Activated T-cell treated with anti-CD3 and anti-CD28 coated beads for 48 hours (primary cell): ENCODE results near the gene PIWIL4.
"Not testable (repeated sequence)": the region's sequence is repeated elsewhere in the genome, so short reads cannot be mapped to it uniquely, and the experiment has no call there.

Experiments used
- DNase-seq: peaks from one replicate; pipeline ENCODE4 v3.0.0-alpha.2; 2020; ENCODE audit warnings: low read depth

The PIWIL4 gene

DNA sequence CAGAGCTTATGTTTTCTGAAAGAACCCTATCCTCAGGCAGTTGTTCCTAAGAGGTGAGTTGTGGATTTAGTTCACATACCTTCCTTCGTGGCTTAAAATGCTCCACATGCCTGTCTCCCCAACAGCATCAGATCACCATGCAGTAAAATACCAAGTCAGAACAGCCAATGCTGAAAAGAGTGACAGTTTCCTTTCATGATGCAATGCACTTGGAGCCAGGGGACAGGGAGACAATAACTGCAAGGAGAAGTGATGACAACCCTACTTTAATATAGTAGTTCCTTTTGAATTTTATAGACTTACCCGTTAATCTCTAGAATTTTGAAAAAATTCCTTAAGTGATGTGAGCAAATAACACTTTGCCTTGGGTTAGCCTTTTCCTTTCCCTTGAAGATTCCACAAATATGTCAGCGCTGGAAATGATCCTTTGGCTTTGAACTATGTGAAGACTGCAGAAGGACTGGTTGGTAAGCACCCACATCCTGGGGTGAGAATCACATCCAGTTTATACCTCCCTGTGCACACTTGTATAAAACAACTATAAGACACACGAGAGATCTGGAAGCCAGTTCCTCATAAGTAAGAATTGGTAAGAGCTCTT, 71.2 kb downstream of the PIWIL4 start:
- DNase-seq: no peak

DNA sequence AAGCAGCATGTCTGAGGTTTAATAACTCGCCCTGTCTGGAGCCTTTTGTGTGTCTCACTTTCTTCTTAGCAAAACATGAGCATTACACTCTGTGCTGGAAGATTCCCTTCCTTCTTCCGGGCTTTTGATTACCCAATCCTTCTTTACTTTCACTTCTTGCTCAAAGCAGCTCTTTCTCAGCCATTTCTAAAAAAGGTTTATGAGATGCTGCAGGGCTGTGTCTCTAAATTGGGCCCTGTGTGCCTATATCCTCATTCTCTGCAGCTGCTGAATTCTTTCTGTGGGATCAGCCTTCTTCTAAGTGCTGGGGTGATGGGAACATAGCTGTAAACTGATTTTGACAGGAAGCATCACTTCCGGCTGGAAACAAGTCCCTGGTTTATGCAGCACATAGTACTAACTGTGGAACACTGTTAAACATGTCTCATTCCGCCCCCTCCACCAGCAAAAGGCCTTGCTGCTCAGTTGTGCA, 71.8 kb downstream of the PIWIL4 start:
- DNase-seq: no peak

DNA sequence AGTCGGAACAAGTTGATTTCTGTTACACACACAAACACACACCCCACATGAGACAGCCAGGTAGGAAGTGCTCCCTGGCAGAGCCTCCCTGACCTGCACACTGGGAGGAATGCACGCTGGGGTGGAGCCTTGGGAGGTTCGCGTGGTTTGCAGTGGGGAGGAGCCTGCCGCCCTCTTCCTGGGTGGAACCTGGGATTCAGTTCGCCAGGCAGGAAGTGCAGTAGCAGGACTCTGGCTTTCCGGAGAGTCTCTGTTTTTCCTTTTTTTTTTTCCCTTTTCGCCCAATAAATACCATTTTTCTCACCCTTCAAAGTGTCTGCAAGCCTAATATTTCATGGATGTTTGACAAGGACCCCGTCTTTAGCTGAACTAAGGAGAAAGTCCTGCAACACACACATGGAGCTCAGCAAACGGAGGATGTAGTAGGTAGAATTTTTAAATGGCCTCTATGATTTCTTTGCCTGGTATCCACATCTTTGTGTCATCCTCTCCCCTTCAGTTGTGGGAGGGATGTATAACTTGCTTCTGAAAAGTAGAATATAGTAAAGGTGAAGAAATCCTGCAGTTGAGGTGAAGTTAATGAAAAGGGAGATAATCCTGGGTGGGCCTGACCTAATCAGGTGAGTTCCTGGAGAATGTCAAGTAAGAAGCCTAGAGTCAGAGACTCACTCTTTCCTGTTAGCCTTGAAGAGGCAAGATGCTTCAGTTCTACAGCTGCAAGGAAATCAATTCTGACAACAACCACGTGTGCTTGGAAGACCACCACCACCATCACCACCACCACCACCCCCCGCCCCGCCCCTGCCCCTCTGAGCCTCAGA, 72.9 kb downstream of the PIWIL4 start:
- no peak for DNase-seq

DNA sequence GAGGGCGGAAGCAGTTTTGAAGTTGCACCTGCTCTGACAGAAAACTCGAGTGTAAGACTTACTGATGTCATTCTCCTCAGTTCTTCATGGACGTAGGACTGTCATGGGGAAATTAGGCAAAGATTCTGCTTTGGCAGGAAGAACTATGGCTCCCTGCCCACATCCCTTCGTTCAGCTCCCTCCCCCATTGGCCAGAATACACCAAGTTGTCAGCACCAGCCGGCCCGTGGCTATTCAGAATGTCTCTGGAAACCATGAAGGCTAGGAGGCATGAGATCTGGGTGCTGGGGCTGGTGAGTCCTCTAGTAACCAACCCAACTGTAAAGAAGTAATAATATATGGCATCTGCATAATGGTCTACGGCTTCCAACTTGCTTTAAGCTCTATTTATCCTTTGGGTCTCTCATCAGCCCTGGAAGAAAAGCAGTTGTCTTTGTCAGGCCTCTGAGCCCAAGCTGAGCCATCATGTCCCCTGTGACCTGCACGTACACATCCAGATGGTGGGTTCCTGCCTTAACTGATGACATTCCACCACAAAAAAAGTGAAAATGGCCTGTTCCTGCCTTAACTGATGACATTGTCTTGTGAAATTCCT, 74.1 kb downstream of the PIWIL4 start:
- DNase-seq: no peak

DNA sequence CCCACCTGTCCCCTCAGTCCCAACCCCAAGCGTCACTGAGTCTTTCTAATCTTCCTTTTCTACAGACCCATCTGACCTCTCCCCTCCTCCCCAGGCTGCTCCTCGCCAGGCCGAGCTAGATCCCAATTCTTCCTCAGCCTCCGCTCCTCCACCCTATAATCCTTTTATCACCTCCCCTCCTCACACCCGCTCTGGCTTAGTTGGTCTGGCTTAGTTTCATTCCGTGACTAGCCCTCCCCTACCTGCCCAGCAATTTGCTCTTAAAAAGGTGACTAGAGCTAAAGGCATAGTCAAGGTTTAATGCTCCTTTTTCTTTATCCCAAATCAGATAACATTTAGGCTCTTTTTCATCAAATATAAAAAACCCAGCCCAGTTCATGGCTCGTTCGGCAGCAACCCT, 76.0 kb downstream of the PIWIL4 start:
- not testable (repeated sequence) for DNase-seq

DNA sequence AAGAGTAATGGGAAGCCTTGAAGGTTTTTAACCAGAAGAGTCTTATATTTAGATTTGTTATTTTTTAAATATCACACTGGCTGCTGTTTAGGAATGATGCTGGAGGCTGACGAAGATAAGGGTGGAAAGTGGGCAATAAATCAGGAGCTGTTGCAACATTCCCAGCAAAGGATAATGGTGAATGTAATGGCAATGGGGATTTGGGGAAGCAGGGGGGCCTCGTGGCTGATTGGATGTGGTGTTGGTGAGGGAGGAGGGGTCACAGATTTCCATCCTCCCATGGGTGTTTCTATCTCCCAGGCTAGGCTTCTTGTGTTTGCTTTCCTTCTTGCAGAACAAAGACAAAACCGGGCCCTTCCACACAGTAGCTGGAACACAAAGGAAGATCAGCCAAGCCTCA, 80.8 kb downstream of the PIWIL4 start:
- no peak for DNase-seq

DNA sequence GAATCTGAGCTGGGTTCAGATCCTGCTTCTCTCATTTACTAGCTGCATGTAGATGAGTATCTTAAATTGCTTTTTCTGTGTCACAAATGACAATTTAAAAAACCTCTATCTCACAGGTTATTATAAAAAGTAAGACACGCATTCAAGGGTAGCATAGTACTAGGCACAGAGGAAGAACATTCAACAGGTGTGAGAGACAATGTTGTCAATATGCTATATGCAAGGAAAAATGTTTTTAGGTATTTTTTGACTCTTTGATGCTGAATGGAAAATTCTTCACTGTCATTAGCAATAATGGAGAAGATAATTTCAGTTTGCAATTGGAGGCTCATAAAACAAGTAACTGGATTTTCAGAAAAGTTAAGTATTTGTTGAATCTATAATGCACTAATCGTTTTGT, 81.6 kb downstream of the PIWIL4 start:
- DNase-seq: no peak

DNA sequence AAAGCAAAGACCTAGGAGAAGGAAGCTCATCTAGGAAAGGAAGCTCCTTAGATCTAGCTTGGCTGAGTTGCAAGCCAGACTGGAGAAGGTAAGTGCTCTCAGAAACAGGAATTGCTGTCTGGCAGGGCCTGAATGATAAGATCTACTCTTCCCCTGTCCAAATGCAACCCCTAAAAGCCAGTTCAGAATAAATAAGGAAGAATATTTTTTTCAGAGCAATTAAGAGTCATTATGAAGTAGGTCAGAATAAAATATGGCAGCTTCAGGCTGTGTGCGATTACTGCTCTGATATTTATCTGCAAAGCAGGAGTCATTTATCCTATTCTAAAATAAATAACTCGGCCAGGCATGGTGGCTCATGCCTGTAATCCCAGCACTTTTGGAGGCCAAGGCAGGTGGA, 82.1 kb downstream of the PIWIL4 start:
- DNase-seq: no peak

DNA sequence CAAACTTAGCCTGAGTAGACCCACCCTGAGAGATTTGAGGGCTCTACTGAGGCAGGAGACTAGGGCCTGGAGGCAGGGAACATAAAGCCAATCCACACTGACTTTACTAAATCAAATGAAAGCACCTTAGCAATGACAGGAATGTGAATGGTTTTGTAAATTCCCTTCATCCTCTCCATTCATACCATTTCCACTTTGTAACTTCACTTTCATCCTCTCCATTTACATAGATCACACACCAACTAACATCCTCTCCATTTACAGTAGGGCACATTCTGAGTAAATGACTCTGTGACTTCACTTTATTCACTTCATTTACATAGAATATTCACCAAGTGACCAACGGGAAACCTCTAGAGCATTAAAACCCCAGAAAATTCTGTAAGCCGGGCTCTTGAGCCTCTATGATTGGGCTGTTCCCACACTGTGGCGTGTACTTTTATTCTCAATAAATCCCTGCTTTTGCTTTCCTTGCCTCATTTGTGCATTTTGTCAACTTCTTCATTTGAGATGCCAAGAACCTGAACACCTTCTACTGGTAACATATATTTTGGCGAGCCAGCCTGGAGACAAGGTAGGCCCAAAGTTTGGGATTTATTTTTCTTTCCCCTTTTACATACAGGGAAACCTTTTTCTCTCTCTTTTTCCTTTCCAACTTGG, 82.9 kb downstream of the PIWIL4 start:
- no peak for DNase-seq

DNA sequence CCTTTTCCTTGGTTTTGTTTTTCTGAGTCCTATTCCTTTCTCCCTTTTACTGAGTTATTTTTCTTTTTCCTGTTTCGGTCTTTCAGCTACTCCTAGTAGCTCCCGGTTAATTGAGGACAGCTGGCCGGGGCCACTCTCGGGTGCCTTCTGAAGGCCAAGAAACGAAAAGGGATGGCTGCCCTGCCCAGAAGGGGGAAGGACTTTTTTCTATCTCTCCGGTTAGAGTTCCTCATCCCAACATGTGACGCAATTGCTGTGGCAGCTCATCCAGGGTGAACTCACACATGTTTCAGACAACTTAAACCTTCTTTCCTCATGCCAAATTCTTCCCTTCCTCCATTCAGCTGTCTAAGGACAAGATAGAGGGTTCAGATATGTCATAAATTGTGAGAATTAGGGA, 83.6 kb downstream of the PIWIL4 start:
- no peak for DNase-seq

DNA sequence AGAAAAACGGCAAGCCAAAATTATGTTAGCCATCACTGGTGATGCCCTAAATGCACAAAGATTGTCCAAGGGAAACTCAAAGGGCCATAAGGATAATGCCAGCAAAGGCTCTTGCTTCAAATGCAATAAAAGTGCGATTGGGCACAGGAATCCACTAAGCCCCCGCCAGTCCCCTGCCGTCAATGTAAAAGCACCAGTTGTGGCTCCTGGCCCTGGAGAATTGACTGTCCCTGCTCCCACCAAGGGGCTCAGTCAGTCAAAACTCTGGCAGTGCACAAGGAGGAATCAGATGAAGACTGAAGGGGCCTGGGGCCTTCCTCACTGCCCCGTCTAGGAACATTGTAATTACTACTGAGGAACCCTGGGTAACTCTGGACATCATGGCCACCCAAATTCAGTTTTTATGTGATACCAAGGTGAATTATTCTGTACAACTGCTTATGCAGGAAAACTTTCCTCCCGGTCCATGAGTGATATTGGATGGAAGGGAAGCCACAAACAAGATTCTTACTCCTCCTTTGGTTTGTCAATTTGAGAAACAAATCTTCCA, 85.6 kb downstream of the PIWIL4 start:
- no peak for DNase-seq

DNA sequence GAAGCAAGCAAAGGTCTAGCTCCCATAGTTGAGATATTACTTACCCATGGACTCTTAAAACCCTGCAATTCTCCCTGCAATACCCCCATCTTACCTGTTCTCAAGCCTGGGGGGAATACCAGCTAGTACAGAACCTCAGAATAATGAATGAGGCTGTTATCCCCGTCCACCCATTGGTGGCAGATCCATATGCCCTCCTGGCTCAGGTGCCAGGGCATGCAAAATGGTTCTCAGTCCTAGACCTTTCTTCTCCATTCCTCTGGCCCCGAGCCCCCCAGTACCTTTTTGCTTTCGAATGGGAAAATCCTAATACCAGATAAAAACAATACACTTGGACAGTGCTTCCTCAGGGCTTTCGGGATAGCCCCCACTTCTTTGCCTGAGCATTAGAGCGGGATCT, 86.4 kb downstream of the PIWIL4 start:
- no peak for DNase-seq

DNA sequence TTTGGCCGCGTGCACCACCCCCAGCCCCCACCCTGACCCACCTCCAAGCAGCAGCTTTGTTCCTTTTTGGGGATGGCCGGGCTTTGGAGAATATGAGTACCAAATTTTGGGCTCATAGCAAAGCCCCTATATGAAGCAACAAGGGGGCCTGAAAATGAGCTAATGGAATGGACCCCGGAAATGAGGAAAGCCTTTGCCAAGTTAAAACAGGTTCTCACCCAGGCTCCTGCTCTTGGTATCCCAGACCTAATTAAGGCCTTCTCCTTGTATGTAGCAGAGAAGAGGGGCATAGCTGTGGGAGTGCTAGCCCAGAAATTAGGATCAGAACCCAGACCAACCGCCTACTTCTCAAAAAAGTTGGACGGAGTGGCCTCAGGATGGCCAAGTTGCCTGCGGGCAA, 87.0 kb downstream of the PIWIL4 start:
- no peak for DNase-seq

DNA sequence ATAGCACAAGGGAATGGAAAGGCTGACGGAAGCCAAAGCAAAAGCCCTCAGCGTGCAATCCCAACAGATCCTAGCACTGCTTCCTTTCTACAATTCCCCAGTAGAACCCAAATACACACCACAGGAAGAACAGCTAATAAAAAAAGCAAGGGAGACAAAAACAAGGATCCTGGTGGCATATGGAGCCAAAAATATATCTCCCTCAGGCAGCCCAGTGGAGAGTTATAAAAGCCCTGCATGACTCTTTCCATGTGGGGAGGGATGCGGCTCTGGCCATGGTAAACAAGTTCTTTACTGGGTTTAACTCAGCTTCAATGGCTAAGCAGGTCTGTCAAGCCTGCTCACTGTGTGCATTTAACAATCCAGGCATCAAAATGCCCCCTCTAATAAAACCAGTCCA, 88.1 kb downstream of the PIWIL4 start:
- no peak for DNase-seq

DNA sequence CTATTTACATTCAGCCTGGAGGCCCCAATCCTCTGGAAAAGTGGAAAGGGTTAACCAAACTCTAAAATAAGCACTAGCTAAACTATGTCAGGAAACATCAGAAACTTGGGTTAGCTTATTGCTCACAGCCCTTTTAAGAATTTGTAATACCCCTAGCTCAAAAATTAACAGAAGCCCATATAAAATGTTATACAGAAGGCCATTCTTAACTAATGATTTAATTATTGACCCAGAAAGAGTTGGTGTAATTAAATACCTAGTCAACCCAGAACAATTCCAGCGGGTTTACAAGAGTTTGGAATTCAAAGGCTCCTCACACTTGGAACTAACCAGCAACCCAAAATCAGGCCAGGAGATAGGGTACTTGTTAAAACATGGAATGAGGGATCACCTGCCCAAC, 88.8 kb downstream of the PIWIL4 start:
- DNase-seq: no peak

DNA sequence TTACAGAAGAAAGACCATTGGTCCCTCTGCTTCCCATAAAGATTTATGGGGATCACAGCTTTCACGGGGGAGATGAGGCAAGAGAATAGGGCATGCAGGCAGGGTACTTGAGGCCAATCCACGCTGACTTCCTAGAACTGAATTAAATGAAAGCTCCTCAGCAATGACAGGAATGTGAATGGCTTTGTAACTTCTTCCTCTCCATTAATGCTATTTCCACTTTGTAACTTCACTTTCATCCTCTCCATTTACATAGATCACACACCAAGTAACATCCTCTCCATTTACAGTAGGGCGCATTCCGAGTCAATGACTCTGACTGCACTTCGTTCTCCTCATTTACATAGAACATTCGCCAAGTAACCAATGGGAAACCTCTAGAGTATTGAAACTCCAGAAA, 89.8 kb downstream of the PIWIL4 start:
- DNase-seq: no peak

DNA sequence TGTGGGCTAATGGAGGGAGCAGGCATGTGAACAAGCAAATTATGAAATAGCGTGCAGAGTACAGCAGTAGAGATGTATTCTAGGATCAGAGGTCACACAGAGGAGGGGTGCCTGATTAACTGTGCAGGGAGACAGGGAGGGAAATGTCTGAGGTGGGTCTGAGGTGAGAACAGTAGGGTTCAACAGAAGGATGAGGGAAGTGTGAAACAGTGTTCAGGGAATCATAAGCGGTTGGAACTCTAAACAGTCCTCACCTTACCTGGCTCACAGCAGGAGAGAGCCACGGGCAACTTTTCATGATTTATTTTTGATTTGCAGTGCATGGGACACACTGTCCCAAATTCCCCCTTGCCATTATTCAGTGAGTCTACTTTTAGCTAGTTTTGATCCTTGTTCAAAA, 90.5 kb downstream of the PIWIL4 start:
- DNase-seq: no peak

DNA sequence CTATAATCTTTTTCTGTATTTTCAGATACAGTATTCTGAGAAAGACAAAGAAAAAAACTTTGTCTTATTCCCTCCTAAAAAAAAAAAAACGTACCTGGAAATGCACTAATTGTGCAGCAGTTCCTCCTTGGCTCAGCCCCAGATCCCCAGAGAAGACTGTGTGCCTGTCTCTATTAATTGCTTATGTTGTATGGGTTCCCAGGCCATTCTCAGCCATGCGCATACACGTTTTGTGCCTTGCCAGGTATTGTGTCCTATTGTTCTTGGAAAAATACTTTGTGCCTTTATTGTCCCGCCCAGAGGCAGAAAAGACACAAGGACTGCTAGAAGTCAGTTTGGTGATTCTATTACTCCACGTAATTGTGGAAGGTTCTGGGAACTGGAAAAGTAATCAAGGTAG, 91.2 kb downstream of the PIWIL4 start:
- DNase-seq: no peak

DNA sequence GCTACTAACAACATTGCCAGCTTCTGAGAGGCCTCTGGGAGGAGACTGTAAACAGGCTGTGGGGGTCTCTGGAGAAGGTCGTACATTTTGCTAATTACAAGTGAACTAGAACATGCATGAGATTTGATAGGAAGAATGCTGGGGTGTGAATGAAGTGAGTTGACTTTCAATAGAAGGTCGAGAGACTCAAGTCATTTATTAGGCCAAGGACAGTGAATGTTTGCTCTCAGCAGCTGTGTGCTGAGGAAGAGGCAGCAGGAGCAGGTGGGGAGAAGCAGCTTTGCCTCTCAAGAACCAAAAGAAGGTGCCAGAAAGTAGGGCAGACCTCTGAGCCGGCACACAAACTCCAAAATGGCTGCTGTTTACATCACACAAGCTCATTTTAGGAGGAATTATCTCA, 91.7 kb downstream of the PIWIL4 start:
- DNase-seq: no peak

DNA sequence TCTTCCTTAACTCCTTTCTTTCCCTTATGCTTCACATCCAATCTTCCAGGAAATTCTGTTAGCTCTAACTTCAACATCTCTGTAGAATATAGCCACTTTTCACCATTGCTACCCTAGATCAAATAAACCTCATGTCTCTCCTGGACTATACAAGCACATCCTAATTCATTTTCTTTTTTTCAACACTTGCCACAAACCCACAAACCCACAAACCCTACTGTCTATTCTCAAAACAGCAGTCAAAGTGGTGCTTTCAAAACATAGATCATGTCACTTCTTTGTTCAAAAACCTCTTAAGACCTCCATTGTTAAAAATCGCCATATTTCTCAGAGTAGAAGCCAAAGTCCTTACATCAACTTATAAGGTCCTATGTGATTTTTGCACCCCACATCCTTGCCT, 94.3 kb downstream of the PIWIL4 start:
- DNase-seq: no peak

DNA sequence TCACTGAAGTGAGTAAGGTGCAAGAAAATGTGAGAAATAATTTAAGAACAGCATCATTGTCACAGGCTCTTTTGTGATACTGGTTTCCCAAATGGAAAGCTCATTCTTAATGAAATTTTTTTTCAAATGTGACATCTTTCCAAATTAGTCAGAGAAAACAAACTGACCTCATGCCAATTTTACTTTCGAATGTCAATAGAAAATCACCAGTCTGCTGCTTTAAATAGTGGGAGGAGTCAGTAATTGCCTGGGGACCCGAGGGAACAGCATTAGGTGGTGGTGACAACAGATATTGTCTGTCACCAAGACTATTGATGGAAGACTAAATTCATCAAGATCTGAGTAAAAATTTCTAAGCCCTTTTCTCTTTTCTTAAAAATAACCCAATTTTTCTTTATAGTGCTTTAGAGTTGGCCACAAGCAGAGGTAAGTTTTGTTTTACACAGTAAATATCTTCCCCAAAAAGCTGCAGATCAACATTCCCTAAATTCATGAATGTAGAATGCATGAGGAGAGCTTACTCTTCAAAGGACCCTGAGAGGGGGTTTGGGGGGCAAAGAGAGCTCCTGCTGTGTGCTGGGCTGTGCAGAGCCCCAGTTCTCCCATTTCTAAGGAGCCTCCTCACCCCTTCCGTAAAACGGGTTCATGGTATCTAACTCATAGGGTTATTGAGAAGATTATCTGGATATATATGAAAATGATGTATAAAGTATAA, 95.1 kb downstream of the PIWIL4 start:
- no peak for DNase-seq

DNA sequence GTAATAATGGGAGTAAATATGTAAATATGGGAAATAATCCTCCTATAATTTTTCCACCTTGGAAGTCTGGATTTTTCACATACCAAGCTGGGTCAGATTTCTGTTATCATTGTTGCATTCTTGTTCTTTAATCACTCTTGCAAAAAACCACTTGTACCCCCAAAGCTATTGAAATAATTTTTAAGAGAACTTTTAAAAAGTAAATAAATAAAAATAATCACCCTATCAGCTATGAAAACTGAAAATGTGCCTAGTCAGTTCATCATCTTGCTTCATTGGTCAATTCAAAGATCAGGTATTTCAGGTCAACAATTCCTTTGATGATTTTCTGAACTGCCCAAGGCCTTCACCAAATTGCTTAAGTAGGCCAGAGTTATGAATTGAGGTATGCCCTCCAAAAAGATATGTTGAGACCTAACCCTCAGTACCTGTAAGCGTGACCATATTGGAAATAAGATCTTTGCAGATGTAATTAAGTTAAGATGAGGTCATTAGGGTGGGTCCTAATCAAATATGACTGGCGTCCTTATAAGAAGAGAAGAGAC, 95.8 kb downstream of the PIWIL4 start:
- no peak for DNase-seq
